Measurements from ENCODE around the gene RPUSD4. TPM values are rescaled to one million over a fixed set of nuclear protein-coding genes. Genes with fewer than 3 reads are reported as not detected.

Gene RPUSD4
- total and polyA plus RNA-seq, 2 donors (not counting 1 experiment from before 2014, with no cell fraction given) = 24.5 to 50.4 TPM

DNA sequence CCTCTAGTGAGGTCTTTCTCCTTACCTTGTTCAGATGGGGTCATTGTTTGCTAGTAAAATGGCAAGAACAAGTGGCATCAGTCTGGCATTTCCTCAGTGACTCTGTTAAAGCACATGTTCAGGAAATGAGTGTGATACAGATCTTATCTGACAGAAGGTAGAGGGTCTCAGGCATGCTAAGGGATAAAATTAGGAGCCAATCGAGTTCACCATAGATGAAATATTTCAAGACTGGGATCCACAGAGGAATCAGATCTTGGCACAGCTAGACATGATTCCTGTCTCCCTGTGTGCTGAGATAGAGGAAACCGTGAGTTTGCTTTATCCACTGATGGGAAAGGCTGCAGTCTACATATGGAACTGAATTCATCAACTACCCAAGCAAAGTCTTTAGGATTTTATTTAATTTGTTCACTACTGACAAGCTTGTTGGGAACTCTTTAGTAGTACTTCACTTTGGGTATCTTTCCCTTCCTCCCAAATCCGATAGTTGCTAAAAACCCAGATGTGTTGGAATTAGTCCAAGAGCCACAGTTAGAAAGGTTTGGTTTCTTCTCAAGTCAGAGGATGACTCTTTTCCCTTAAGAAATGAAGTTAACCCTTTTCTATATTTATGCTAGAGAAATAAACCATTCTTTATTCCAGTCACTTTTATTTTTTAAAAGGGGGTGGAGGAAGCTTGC, 18.5 kb upstream of the RPUSD4 start:
- POLR2A ChIA-PET = no interaction called here
- no peak overlapping the region for H3K27ac ChIP-seq (ENCODE audit: low read length in 2 of 2)
- no peak overlapping the region for H3K4me3 Mint-ChIP-seq
- no peak overlapping the region for H3K4me3 ChIP-seq (ENCODE audit: control extremely low read depth in 1 of 5, extremely low read depth in 1 of 5, insufficient read depth in 1 of 5, low read depth in 2 of 5, low read length in 4 of 5)
- no peak overlapping the region for H3K4me2 ChIP-seq (replicated peaks; ENCODE audit: low read depth, low read length, poor library complexity, severe bottlenecking)
- no peaks in the 10 kb centered on the region for H4K20me1 ChIP-seq (ENCODE audit: control insufficient read depth, insufficient read depth, low read length, poor library complexity, severe bottlenecking)
- H3K4me1 ChIP-seq (ENCODE audit: control insufficient read depth in 2 of 2, insufficient read depth in 2 of 2, low read length in 2 of 2) = no peaks in the 10 kb centered on the region
- H3K79me2 ChIP-seq (ENCODE audit: control insufficient read depth, insufficient read depth, low read length) = no peaks in the 10 kb centered on the region
- H3K4me1 Mint-ChIP-seq = peaks cover 2% of the 10 kb centered on the region
- no peak overlapping the region for H2AFZ ChIP-seq (ENCODE audit: insufficient read depth, low read depth, low read length, poor library complexity, severe bottlenecking)
- TF ChIP-seq CTCF (IDR thresholded peaks at IDR 0.05) (no peak), EZH2 (IDR thresholded peaks at IDR 0.05; ENCODE audit: borderline replicate concordance, insufficient read depth, low read depth, low read length, poor library complexity, severe bottlenecking) (no peak)
- H3K36me3 ChIP-seq (replicated peaks in 1 of 2; ENCODE audit: control extremely low read depth in 1 of 2, control insufficient read depth in 1 of 2, extremely low read depth in 1 of 2, insufficient read depth in 2 of 2, low read length in 1 of 2) = peaks cover 7 to 9% of the 10 kb centered on the region in 2 experiments
- intact Hi-C loops (cut with micrococcal nuclease) = no loop called here
- ATAC-seq (ENCODE audit: low read depth) = no peak
- H3K27me3 ChIP-seq (replicated peaks in 1 of 4; ENCODE audit: control extremely low read depth in 1 of 4, control insufficient read depth in 3 of 4, insufficient read depth in 4 of 4, low read length in 3 of 4) = no peaks in the 10 kb centered on the region
- H3K9me3 ChIP-seq (ENCODE audit: control extremely low read depth in 1 of 3, control insufficient read depth in 2 of 3, insufficient read depth in 1 of 3, low read length in 2 of 3) = peaks cover 0 to 12% (median 0%) of the 10 kb centered on the region in 3 donors
- H3K27me3 Mint-ChIP-seq = no peaks in the 10 kb centered on the region
- CTCF ChIA-PET = no interaction called here
- H3K9me3 Mint-ChIP-seq (ENCODE audit: insufficient read depth) = no peaks in the 10 kb centered on the region
- no peak overlapping the region for H3K27ac Mint-ChIP-seq
- no peak for DNase-seq
- no peak overlapping the region for H3K9ac ChIP-seq (ENCODE audit: low read length)
- WGBS (ENCODE audit: insufficient coverage) = 0% methylated on average over 1 of the region's 3 CpGs

- Histone ChIP-seq H3K27me3 (replicated peaks in 1 of 4; ENCODE audit: control extremely low read depth in 1 of 4, control insufficient read depth in 3 of 4, insufficient read depth in 4 of 4, low read length in 3 of 4) (no peaks in the 10 kb centered on the region), H4K20me1 (ENCODE audit: control insufficient read depth, insufficient read depth, low read length, poor library complexity, severe bottlenecking) (no peaks in the 10 kb centered on the region), H3K4me1 (ENCODE audit: control insufficient read depth in 2 of 2, insufficient read depth in 2 of 2, low read length in 2 of 2) (no peaks in the 10 kb centered on the region), H3K4me2 (replicated peaks; ENCODE audit: low read depth, low read length, poor library complexity, severe bottlenecking) (no peak overlapping the region), H3K36me3 (replicated peaks in 1 of 2; ENCODE audit: control extremely low read depth in 1 of 2, control insufficient read depth in 1 of 2, extremely low read depth in 1 of 2, insufficient read depth in 2 of 2, low read length in 1 of 2) (peaks cover 7% of the 10 kb centered on the region in 2 experiments), H2AFZ (ENCODE audit: insufficient read depth, low read depth, low read length, poor library complexity, severe bottlenecking) (no peak overlapping the region), H3K79me2 (ENCODE audit: control insufficient read depth, insufficient read depth, low read length) (peaks cover 15% of the 10 kb centered on the region), H3K9me3 (ENCODE audit: control extremely low read depth in 1 of 3, control insufficient read depth in 2 of 3, insufficient read depth in 1 of 3, low read length in 2 of 3) (peaks cover 0 to 12% (median 0%) of the 10 kb centered on the region in 3 donors), H3K27ac (ENCODE audit: low read length in 2 of 2) (no peak overlapping the region), H3K9ac (ENCODE audit: low read length) (no peak overlapping the region), H3K4me3 (ENCODE audit: control extremely low read depth in 1 of 5, extremely low read depth in 1 of 5, insufficient read depth in 1 of 5, low read depth in 2 of 5, low read length in 4 of 5) (no peak overlapping the region)
- H3K4me1 Mint-ChIP-seq = no peaks in the 10 kb centered on the region
- ChIA-PET POLR2A (no interaction called here), CTCF (no interaction called here)
- no peak overlapping the region for H3K27ac Mint-ChIP-seq
- DNase-seq (no peak), ATAC-seq (ENCODE audit: low read depth) (no peak)
- H3K9me3 Mint-ChIP-seq (ENCODE audit: insufficient read depth) = peaks cover 2% of the 10 kb centered on the region
- intact Hi-C loops (cut with micrococcal nuclease) = no loop called here
- TF ChIP-seq CTCF (IDR thresholded peaks at IDR 0.05) = no peak
- no peak for TF ChIP-seq EZH2 (IDR thresholded peaks at IDR 0.05; ENCODE audit: borderline replicate concordance, insufficient read depth, low read depth, low read length, poor library complexity, severe bottlenecking)
- no peaks in the 10 kb centered on the region for H3K27me3 Mint-ChIP-seq
- no peak overlapping the region for H3K4me3 Mint-ChIP-seq
- WGBS (ENCODE audit: insufficient coverage) = 96% methylated on average over 6 of the region's 15 CpGs
Measured at GRCh38 chr11:126226334-126227084, 15.1 kb upstream of the RPUSD4 start.

All from B cell (primary cell).